Lower lobe of right lung (tissue), 2 donors: ENCODE data around the gene NKAIN2. TPM values are rescaled to one million over a fixed set of nuclear protein-coding genes. Genes with fewer than 3 reads are reported as not detected.

Source experiments
- ATAC-seq, 2 donors: fragments of 200-7000 bp; cut with Tn5 transposase; one replicate each; pipeline ENCODE4 v1.9.1; 2020 to 2022; ENCODE audit warnings: mild to moderate bottlenecking in 2 of 2, moderate library complexity in 2 of 2
- DNase-seq: peaks from one replicate; pipeline ENCODE4 v3.0.0-alpha.2; 2020
- H3K27ac ChIP-seq: fragments of 200-600 bp; one replicate; pipeline ENCODE4 v1.8.0; 2022
- H3K27me3 ChIP-seq: fragments of 200-600 bp; one replicate; pipeline ENCODE4 v1.8.0; 2022; ENCODE audit warnings: low read depth
- H3K36me3 ChIP-seq: fragments of 200-600 bp; one replicate; pipeline ENCODE4 v1.8.0; 2022; ENCODE audit warnings: mild to moderate bottlenecking
- H3K4me1 ChIP-seq: fragments of 200-600 bp; one replicate; pipeline ENCODE4 v1.8.0; 2022
- H3K4me3 ChIP-seq: fragments of 200-600 bp; one replicate; pipeline ENCODE4 v1.8.0; 2022; ENCODE audit warnings: mild to moderate bottlenecking
- H3K9me3 ChIP-seq: fragments of 200-600 bp; one replicate; pipeline ENCODE4 v1.8.0; 2022
- intact Hi-C: fragments of 100-400 bp; cut with DNase I; formaldehyde crosslinking; loops from one replicate; pipeline ENCODE4 v1.11.0; 2022
- total RNA-seq: library from RNA; stranded (reverse); fragmentation: NEBNext Ultra II Directional; extraction: Animal tissue kit (Norgen Biotek cat#: 25700); gene quantifications from one replicate; pipeline ENCODE4 v1.2.1, GENCODE V29; 2021
- TF ChIP-seq, protein P1 (sequence below): fragments of 200-600 bp; IDR thresholded peaks from one replicate; pipeline ENCODE4 v1.8.0; 2022; ENCODE audit warnings: antibody characterized with exemption, mild to moderate bottlenecking
- donor health status: DM: no; HTN: yes; CAD: no; lungs with severe emphysema.

The NKAIN2 gene
- total RNA-seq, 1 donor from 2014 or later = 0.12 TPM

DNA sequence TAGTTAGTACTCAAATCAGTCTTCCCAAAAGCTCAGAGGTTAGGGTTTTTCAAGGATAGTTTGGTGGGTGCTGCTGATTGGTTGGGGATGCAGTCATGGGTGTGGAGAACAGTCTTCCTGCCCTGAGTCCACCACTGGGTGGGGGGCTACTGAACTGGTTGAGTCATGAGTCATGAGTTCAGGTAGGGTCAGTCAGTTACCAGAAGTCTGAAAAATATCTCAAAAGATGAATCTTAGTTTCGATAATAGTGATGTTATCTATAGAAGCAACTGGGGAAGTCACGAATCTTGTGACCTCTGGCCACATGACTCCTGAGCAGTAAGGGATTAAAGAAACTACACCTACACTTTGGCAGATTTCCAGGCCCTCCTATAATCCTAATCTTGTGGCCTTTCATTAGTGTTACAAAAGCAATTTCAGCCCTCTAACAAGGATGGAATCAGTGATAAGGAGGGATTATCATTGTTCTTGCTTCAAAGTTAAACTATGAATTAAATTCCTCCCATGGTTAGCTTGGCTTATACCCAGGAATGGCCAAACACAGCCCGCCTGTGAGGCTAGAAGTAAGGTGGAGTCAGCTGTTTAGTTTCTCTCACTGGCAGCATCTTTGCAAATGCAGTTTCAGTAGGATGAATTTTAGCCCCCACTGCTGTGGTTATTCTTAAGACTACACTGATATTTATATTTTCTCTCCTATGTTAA, 33.3 kb upstream of the NKAIN2 start:
- Histone ChIP-seq H3K4me1 (no peaks in the 10 kb centered on the region), H3K4me3 (no peak overlapping the region), H3K27ac (no peak overlapping the region), H3K36me3 (no peaks in the 10 kb centered on the region), H3K9me3 (no peaks in the 10 kb centered on the region), H3K27me3 (no peaks in the 10 kb centered on the region)
- intact Hi-C loops = no loop called here
- DNase-seq = no peak
- no peak for ATAC-seq
- TF ChIP-seq, protein P1, sequence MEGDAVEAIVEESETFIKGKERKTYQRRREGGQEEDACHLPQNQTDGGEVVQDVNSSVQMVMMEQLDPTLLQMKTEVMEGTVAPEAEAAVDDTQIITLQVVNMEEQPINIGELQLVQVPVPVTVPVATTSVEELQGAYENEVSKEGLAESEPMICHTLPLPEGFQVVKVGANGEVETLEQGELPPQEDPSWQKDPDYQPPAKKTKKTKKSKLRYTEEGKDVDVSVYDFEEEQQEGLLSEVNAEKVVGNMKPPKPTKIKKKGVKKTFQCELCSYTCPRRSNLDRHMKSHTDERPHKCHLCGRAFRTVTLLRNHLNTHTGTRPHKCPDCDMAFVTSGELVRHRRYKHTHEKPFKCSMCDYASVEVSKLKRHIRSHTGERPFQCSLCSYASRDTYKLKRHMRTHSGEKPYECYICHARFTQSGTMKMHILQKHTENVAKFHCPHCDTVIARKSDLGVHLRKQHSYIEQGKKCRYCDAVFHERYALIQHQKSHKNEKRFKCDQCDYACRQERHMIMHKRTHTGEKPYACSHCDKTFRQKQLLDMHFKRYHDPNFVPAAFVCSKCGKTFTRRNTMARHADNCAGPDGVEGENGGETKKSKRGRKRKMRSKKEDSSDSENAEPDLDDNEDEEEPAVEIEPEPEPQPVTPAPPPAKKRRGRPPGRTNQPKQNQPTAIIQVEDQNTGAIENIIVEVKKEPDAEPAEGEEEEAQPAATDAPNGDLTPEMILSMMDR = no peak

DNA sequence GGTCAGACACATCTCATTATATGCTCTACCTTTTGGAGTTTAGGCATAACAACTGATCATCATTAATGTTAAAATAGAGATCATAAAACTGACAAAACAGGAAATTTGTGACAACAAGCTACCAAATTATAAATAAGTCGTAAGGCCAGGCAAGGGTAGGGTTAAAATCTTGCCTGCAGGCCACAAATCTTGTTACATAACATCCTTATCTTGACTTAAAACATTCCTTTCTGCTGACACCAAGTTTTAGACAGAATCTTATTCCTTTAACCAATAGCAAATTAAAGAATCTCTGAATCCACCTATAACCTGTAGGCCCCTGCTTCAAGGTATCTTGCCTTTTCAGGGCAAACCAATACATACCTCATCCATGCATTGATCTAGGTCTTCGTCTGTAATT, 32.5 kb upstream of the NKAIN2 start:
- Histone ChIP-seq H3K9me3 (no peaks in the 10 kb centered on the region), H3K36me3 (no peaks in the 10 kb centered on the region), H3K4me3 (no peak overlapping the region), H3K4me1 (no peaks in the 10 kb centered on the region), H3K27ac (no peak overlapping the region), H3K27me3 (no peaks in the 10 kb centered on the region)
- DNase-seq (no peak), ATAC-seq (peak in 1 of 2 donors; percentile 58)
- TF ChIP-seq, protein P1 = no peak
- intact Hi-C loops = no loop called here

DNA sequence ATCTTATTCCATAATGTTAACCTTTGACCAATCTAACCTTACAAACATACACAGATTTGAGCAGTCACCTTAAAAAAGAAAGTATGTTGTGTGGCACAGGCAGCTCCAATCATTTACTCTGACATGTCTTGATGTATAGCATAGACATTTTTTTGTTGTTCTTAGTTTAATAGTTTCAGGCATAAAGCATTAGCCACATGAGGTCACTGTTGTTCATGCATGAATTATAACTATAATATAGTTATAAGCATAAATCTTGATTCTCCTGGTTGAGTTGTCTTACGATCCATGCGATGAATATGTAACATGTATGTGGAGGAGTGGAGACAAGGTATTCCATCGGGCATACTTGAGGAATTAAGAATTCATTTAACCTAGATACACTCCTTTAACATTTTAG, 26.1 kb upstream of the NKAIN2 start:
- Histone ChIP-seq H3K36me3 (no peaks in the 10 kb centered on the region), H3K9me3 (no peaks in the 10 kb centered on the region), H3K4me1 (no peaks in the 10 kb centered on the region), H3K4me3 (no peak overlapping the region), H3K27ac (no peak overlapping the region), H3K27me3 (no peaks in the 10 kb centered on the region)
- ATAC-seq (no peak), DNase-seq (no peak)
- intact Hi-C loops = no loop called here
- TF ChIP-seq, protein P1 = no peak

DNA sequence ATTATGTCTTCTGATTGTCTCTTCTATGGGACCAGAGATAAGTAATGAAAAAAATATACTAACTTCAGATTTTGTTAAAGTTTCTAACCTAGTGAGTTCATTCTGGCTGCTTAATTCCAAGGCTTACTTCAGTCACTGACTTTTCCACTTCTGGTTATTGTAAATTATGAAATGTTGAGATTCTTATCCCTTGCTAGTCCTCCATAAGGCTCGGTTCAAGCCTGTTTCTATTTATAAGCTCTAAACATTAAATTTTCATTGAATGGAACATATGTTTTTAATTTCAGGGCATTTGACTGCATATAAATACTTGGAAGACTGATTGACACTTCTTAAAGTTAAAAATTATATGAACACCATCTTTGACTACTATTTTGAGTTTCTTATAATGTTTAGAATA, 23.6 kb upstream of the NKAIN2 start:
- H3K4me3 ChIP-seq = no peak overlapping the region
- ATAC-seq (no peak), DNase-seq (no peak)
- TF ChIP-seq, protein P1 = no peak
- H3K27ac ChIP-seq = no peak overlapping the region
- H3K9me3 ChIP-seq = no peaks in the 10 kb centered on the region
- no peaks in the 10 kb centered on the region for H3K4me1 ChIP-seq
- intact Hi-C loops = no loop called here
- H3K27me3 ChIP-seq = no peaks in the 10 kb centered on the region
- H3K36me3 ChIP-seq = no peaks in the 10 kb centered on the region

DNA sequence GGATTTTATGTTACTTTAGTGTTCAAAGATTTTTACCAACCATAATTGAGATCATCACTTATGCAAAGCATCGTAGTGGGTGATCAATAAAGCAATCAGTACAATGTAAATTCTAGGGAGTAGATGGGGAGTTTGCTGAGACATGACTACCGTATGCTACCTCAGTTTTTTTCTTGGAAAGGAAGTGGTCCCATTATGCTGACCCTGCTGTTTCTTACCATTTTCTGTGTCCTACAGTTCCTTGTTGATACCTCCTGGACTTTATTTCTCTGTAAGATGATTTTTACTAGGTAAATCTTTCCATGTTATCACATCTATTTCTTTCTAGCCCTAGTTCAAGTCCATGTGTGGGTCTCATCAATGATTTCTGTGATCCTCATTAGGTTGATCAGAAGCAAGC, 19.3 kb upstream of the NKAIN2 start:
- Histone ChIP-seq H3K27ac (no peak overlapping the region), H3K27me3 (no peaks in the 10 kb centered on the region), H3K9me3 (no peaks in the 10 kb centered on the region), H3K4me3 (no peak overlapping the region), H3K4me1 (no peaks in the 10 kb centered on the region), H3K36me3 (no peaks in the 10 kb centered on the region)
- intact Hi-C loops = no loop called here
- TF ChIP-seq, protein P1 = no peak
- DNase-seq (no peak), ATAC-seq (no peak)
